Measurements from ENCODE around the gene TENT5C. TPM values are rescaled to one million over a fixed set of nuclear protein-coding genes. Genes with fewer than 3 reads are reported as not detected.
A peak's percentile ranks its signal among the peaks of the same experiment; 100 is the strongest.

The TENT5C gene
- total and polyA plus RNA-seq, 9 of the 15 experiments (the other 6 are each of a cell fraction or from before 2014, with no cell fraction given): 1.8 to 7.7 (median 4.0) TPM

DNA sequence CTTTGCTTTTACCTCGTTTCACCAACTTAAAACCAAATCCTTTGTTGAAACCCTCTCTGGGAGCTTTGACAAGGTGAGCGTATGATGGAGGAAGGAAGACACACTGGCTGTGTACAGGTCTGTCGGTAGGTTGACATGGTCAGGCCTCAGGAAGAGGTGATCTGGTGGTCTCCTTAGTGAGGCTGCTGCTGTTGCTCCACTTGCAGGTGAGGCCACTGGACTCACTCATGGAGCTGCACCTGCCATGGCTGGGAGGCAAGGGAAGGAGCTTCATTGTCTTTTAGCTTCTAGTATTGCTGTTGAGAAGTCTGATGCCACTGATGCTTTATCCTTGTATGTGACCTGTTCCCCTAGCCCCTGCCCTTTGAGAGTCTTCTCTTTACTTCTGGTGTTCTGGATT lies 35.7 kb downstream of the TENT5C start (continued):
- TF ChIP-seq PRPF4 (IDR thresholded peaks at IDR 0.05; ENCODE audit: insufficient read depth, low read depth, low read length, poor library complexity, severe bottlenecking) (no peak), NFE2 (IDR thresholded peaks at IDR 0.05; ENCODE audit: low read depth) (no peak), DDX20 (tag; IDR thresholded peaks at IDR 0.05; ENCODE audit: low read depth) (no peak), U2AF1 (optimal IDR thresholded peaks at IDR 0.05; ENCODE audit: low read depth, low read length) (no peak), EP400 (IDR thresholded peaks at IDR 0.05) (no peak)

GRCh38 chr1:117642963-117643362 lies 37.1 kb downstream of the TENT5C start:
- Histone ChIP-seq H3K79me2 (ENCODE audit: control insufficient read depth, insufficient read depth, low read length) (no peaks in the 10 kb centered on the region), H3K9me1 (ENCODE audit: control insufficient read depth, insufficient read depth, low read length) (no peaks in the 10 kb centered on the region), H3K4me1 (replicated peaks in 1 of 2; ENCODE audit: control insufficient read depth in 2 of 2, insufficient read depth in 2 of 2, low read length in 2 of 2) (peaks cover 36 to 49% of the 10 kb centered on the region in 2 experiments), H4K20me1 (replicated peaks; ENCODE audit: control insufficient read depth, insufficient read depth, low read length) (0 out of 2 replicates have a peak, but pooled peaks cover 4% of the 10 kb centered on the region), H2AFZ (ENCODE audit: low read depth, low read length) (no peak overlapping the region), H3K27me3 (ENCODE audit: control insufficient read depth in 2 of 2, insufficient read depth in 2 of 2, low read length in 2 of 2) (no peaks in the 10 kb centered on the region), H3K9ac (ENCODE audit: insufficient read depth in 1 of 2, low read depth in 2 of 2, low read length in 2 of 2) (no peak overlapping the region), H3K4me3 (no peak overlapping the region), H3K36me3 (ENCODE audit: control insufficient read depth, insufficient read depth, low read length) (no peaks in the 10 kb centered on the region), H3K27ac (ENCODE audit: extremely low read depth, low read depth, low read length) (no peak overlapping the region), H3K9me3 (replicated peaks; ENCODE audit: control insufficient read depth, insufficient read depth, low read depth, low read length) (no peaks in the 10 kb centered on the region), H3K4me2 (ENCODE audit: insufficient read depth, low read length) (no peak overlapping the region)
- WGBS (ENCODE audit: insufficient coverage, low coverage, missing lambda C conversion rate): 12% methylated on average over 4 of the region's 4 CpGs
- ChIA-PET CTCF (ENCODE audit: low intra/inter-chr PET ratio) (no interaction called here), POLR2A (interaction anchor here (0.9 to 5.6 kb wide), 3 partner anchors 11 to 17 kb away, joined by 3 to 55 read pairs (median 3); no protein-coding TSS in a partner anchor)
- peak in 1 of 4 experiments; percentile 65 for DNase-seq (ENCODE audit: extremely low read depth in 1 of 4, low spot score in 3 of 4)
- in situ Hi-C loops (cut with MboI) (no loop called here), intact Hi-C loops (cut with micrococcal nuclease) (no loop called here)
- ATAC-seq: no peak
- no TSS peak for BruUV-seq (replicated peaks)
- FAIRE-seq: peak; percentile 15
- TF ChIP-seq SMARCA4 (IDR thresholded peaks at IDR 0.05) (peak; percentile 59; the same call in 1 of the 2 replicates), BRF1 (IDR thresholded peaks at IDR 0.05; ENCODE audit: borderline replicate concordance, extremely low read depth, insufficient read length) (no peak), NCOA2 (IDR thresholded peaks at IDR 0.05; ENCODE audit: partially characterized antibody in 2 of 2) (peak in 1 of 2 experiments; percentile 22), DDX20 (tag; IDR thresholded peaks at IDR 0.05; ENCODE audit: low read depth) (no peak), STAT5A (IDR thresholded peaks at IDR 0.05; ENCODE audit: borderline replicate concordance, low read length) (peak; percentile 31; the same call in 1 of the 2 replicates), ZNF232 (CRISPR knock-in tag; IDR thresholded peaks at IDR 0.05) (no peak), CCAR2 (IDR thresholded peaks at IDR 0.05; ENCODE audit: low read depth, low read length) (no peak), RBM22 (IDR thresholded peaks at IDR 0.05; ENCODE audit: low read depth, low read length, poor library complexity, severe bottlenecking) (no peak), ZEB2 (IDR thresholded peaks at IDR 0.05) (0 out of 2 replicates have a peak, but pooled peaks have one; percentile 13), SMARCE1 (IDR thresholded peaks at IDR 0.05) (peak; percentile 77), POLR2G (IDR thresholded peaks at IDR 0.05; ENCODE audit: low read depth, low read length) (no peak), ELF2 (CRISPR knock-in tag; IDR thresholded peaks at IDR 0.05) (no peak)
- TF ChIP-seq, protein P1, sequence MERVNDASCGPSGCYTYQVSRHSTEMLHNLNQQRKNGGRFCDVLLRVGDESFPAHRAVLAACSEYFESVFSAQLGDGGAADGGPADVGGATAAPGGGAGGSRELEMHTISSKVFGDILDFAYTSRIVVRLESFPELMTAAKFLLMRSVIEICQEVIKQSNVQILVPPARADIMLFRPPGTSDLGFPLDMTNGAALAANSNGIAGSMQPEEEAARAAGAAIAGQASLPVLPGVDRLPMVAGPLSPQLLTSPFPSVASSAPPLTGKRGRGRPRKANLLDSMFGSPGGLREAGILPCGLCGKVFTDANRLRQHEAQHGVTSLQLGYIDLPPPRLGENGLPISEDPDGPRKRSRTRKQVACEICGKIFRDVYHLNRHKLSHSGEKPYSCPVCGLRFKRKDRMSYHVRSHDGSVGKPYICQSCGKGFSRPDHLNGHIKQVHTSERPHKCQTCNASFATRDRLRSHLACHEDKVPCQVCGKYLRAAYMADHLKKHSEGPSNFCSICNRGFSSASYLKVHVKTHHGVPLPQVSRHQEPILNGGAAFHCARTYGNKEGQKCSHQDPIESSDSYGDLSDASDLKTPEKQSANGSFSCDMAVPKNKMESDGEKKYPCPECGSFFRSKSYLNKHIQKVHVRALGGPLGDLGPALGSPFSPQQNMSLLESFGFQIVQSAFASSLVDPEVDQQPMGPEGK (CRISPR knock-in tag; IDR thresholded peaks at IDR 0.05; ENCODE audit: borderline replicate concordance): no peak
- TF ChIP-seq, protein P2, sequence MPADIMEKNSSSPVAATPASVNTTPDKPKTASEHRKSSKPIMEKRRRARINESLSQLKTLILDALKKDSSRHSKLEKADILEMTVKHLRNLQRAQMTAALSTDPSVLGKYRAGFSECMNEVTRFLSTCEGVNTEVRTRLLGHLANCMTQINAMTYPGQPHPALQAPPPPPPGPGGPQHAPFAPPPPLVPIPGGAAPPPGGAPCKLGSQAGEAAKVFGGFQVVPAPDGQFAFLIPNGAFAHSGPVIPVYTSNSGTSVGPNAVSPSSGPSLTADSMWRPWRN (IDR thresholded peaks at IDR 0.05; ENCODE audit: low read depth): peak; percentile 50; the same call in 1 of the 2 replicates
- TF ChIP-seq, protein P3, sequence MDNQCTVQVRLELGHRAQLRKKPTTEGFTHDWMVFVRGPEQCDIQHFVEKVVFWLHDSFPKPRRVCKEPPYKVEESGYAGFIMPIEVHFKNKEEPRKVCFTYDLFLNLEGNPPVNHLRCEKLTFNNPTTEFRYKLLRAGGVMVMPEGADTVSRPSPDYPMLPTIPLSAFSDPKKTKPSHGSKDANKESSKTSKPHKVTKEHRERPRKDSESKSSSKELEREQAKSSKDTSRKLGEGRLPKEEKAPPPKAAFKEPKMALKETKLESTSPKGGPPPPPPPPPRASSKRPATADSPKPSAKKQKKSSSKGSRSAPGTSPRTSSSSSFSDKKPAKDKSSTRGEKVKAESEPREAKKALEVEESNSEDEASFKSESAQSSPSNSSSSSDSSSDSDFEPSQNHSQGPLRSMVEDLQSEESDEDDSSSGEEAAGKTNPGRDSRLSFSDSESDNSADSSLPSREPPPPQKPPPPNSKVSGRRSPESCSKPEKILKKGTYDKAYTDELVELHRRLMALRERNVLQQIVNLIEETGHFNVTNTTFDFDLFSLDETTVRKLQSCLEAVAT (IDR thresholded peaks at IDR 0.05): peak in 1 of 2 experiments; percentile 42; a peak in 1 of 4 replicates

Data from K562 (cell line).